ENCODE measurements around the gene ESRRB. TPM values are rescaled to one million over a fixed set of nuclear protein-coding genes. Genes with fewer than 3 reads are reported as not detected.
A peak's percentile ranks its signal among the peaks of the same experiment; 100 is the strongest.

ESRRB gene
- total RNA-seq, 1 donor from 2014 or later: 0.17 TPM

- TF ChIP-seq CTCF (conservative IDR thresholded peaks at IDR 0.05; ENCODE audit: low read depth, low read length): no peak
- no peak overlapping the region for H3K4me3 ChIP-seq (ENCODE audit: low read depth, low read length)
- DNase-seq (ENCODE audit: low read depth): no peak
Observed at GRCh38 chr14:76472199-76472723, 96.3 kb downstream of the ESRRB start.

GRCh38 chr14:76473481-76474263 lies 97.7 kb downstream of the ESRRB start:
- peak overlapping the region; percentile 5 for H3K4me3 ChIP-seq (ENCODE audit: low read depth, low read length)
- TF ChIP-seq CTCF (conservative IDR thresholded peaks at IDR 0.05; ENCODE audit: low read depth, low read length): peak; percentile 12
- DNase-seq (ENCODE audit: low read depth): no peak

GRCh38 chr14:76480426-76480825 lies 104.5 kb downstream of the ESRRB start:
- TF ChIP-seq CTCF (conservative IDR thresholded peaks at IDR 0.05; ENCODE audit: low read depth, low read length): no peak
- H3K4me3 ChIP-seq (ENCODE audit: low read depth, low read length): no peak overlapping the region
- no peak for DNase-seq (ENCODE audit: low read depth)

- no peak for DNase-seq (ENCODE audit: low read depth)
- H3K4me3 ChIP-seq (ENCODE audit: low read depth, low read length): no peak overlapping the region
- no peak for TF ChIP-seq CTCF (conservative IDR thresholded peaks at IDR 0.05; ENCODE audit: low read depth, low read length)
Observed at GRCh38 chr14:76484355-76484754, 108.4 kb downstream of the ESRRB start.

GRCh38 chr14:76486251-76486743 lies 110.4 kb downstream of the ESRRB start:
- TF ChIP-seq CTCF (conservative IDR thresholded peaks at IDR 0.05; ENCODE audit: low read depth, low read length): no peak
- H3K4me3 ChIP-seq (ENCODE audit: low read depth, low read length): no peak overlapping the region
- DNase-seq (ENCODE audit: low read depth): no peak

GRCh38 chr14:76488551-76488950 lies 112.6 kb downstream of the ESRRB start:
- no peak overlapping the region for H3K4me3 ChIP-seq (ENCODE audit: low read depth, low read length)
- no peak for TF ChIP-seq CTCF (conservative IDR thresholded peaks at IDR 0.05; ENCODE audit: low read depth, low read length)

More at GRCh38 chr14:76488551-76488950, 112.6 kb downstream of the ESRRB start:
- DNase-seq (ENCODE audit: low read depth): no peak
